ENCODE data around the gene ELP6.

DNA sequence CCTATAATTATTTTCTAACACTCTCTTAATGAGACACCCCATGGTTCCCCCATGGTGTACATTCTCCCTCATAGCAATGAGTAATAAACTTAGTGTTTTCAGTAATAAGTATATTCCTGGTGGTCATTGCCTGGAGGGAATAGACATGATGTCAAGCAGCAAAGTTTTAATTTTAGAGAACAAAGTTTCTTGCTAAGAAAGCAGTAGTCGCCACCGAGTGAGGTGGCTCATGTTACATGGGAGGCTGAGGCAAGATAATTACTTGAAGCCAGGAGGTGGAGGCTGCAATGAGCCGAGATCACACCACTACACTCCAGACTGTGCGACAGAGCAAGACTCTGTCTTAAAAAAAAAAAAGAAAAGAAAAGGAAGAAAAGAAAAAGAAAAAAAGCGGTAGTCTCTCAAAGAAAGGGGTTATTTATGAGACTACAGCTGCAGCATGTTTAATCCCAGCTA lies 2.4 kb upstream of the ELP6 start:
- TF ChIP-seq, protein P1, sequence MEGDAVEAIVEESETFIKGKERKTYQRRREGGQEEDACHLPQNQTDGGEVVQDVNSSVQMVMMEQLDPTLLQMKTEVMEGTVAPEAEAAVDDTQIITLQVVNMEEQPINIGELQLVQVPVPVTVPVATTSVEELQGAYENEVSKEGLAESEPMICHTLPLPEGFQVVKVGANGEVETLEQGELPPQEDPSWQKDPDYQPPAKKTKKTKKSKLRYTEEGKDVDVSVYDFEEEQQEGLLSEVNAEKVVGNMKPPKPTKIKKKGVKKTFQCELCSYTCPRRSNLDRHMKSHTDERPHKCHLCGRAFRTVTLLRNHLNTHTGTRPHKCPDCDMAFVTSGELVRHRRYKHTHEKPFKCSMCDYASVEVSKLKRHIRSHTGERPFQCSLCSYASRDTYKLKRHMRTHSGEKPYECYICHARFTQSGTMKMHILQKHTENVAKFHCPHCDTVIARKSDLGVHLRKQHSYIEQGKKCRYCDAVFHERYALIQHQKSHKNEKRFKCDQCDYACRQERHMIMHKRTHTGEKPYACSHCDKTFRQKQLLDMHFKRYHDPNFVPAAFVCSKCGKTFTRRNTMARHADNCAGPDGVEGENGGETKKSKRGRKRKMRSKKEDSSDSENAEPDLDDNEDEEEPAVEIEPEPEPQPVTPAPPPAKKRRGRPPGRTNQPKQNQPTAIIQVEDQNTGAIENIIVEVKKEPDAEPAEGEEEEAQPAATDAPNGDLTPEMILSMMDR (conservative IDR thresholded peaks at IDR 0.05) = no peak
- TF ChIP-seq ZFX (IDR thresholded peaks at IDR 0.05) = no peak
